Neural cell (in vitro differentiated cells): Measurements from ENCODE around the gene HDAC4.

ENCODE experiments used
- EP300 ChIP-seq: fragments of 450-650 bp; conservative IDR thresholded peaks from 2 replicates; pipeline ENCODE4 v1.6.1; 2014; ENCODE audit warnings: antibody characterized with exemption, mild to moderate bottlenecking, moderate library complexity; ENCODE audit not compliant: poor library complexity, severe bottlenecking
- EZH2 ChIP-seq: fragments of 200-600, 300-800 bp; shearing (Covaris generic), sonication (generic); IDR thresholded peaks from 2 replicates; pipeline ENCODE4 v1.6.1; 2014; ENCODE audit warnings: antibody characterized with exemption, low read length, borderline replicate concordance, mild to moderate bottlenecking; ENCODE audit not compliant: insufficient read depth, poor library complexity, severe bottlenecking
- MXI1 ChIP-seq: fragments of 450-650 bp; conservative IDR thresholded peaks from 2 replicates; pipeline ENCODE4 v1.6.1; 2014; ENCODE audit warnings: antibody characterized with exemption, mild to moderate bottlenecking; ENCODE audit not compliant: poor library complexity, severe bottlenecking
- RAD21 ChIP-seq: fragments of 450-650 bp; conservative IDR thresholded peaks from 2 replicates; pipeline ENCODE4 v1.6.1; 2014; ENCODE audit warnings: antibody characterized with exemption, mild to moderate bottlenecking, moderate library complexity
- SMC3 ChIP-seq: fragments of 450-650 bp; conservative IDR thresholded peaks from 2 replicates; pipeline ENCODE4 v1.6.1; 2014; ENCODE audit warnings: antibody characterized with exemption, mild to moderate bottlenecking, moderate library complexity; ENCODE audit not compliant: poor library complexity
- TF ChIP-seq, protein P1 (sequence below): fragments of 450-650 bp; IDR thresholded peaks from 2 replicates; pipeline ENCODE4 v1.5.1; 2014; ENCODE audit warnings: antibody characterized with exemption, mild to moderate bottlenecking, moderate library complexity; ENCODE audit not compliant: poor library complexity, severe bottlenecking
- TF ChIP-seq, protein P2 (sequence below): IDR thresholded peaks from 2 replicates; pipeline ENCODE4 v1.6.1; 2012; ENCODE audit warnings: borderline replicate concordance

GRCh38 chr2:239444626-239445577 lies 44.1 kb upstream of the HDAC4 start:
- no peak for TF ChIP-seq RAD21
- TF ChIP-seq, protein P1, sequence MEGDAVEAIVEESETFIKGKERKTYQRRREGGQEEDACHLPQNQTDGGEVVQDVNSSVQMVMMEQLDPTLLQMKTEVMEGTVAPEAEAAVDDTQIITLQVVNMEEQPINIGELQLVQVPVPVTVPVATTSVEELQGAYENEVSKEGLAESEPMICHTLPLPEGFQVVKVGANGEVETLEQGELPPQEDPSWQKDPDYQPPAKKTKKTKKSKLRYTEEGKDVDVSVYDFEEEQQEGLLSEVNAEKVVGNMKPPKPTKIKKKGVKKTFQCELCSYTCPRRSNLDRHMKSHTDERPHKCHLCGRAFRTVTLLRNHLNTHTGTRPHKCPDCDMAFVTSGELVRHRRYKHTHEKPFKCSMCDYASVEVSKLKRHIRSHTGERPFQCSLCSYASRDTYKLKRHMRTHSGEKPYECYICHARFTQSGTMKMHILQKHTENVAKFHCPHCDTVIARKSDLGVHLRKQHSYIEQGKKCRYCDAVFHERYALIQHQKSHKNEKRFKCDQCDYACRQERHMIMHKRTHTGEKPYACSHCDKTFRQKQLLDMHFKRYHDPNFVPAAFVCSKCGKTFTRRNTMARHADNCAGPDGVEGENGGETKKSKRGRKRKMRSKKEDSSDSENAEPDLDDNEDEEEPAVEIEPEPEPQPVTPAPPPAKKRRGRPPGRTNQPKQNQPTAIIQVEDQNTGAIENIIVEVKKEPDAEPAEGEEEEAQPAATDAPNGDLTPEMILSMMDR: no peak
- TF ChIP-seq EZH2: no peak
- TF ChIP-seq SMC3: no peak
- TF ChIP-seq, protein P2, sequence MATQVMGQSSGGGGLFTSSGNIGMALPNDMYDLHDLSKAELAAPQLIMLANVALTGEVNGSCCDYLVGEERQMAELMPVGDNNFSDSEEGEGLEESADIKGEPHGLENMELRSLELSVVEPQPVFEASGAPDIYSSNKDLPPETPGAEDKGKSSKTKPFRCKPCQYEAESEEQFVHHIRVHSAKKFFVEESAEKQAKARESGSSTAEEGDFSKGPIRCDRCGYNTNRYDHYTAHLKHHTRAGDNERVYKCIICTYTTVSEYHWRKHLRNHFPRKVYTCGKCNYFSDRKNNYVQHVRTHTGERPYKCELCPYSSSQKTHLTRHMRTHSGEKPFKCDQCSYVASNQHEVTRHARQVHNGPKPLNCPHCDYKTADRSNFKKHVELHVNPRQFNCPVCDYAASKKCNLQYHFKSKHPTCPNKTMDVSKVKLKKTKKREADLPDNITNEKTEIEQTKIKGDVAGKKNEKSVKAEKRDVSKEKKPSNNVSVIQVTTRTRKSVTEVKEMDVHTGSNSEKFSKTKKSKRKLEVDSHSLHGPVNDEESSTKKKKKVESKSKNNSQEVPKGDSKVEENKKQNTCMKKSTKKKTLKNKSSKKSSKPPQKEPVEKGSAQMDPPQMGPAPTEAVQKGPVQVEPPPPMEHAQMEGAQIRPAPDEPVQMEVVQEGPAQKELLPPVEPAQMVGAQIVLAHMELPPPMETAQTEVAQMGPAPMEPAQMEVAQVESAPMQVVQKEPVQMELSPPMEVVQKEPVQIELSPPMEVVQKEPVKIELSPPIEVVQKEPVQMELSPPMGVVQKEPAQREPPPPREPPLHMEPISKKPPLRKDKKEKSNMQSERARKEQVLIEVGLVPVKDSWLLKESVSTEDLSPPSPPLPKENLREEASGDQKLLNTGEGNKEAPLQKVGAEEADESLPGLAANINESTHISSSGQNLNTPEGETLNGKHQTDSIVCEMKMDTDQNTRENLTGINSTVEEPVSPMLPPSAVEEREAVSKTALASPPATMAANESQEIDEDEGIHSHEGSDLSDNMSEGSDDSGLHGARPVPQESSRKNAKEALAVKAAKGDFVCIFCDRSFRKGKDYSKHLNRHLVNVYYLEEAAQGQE: no peak
- no peak for TF ChIP-seq EP300
- no peak for TF ChIP-seq MXI1
